ENCODE measurements around the gene CYP2D6. TPM values are rescaled to one million over a fixed set of nuclear protein-coding genes. Genes with fewer than 3 reads are reported as not detected.
A peak's percentile ranks its signal among the peaks of the same experiment; 100 is the strongest.
"Not testable (repeated sequence)": the region's sequence is repeated elsewhere in the genome, so short reads cannot be mapped to it uniquely, and the experiment has no call there.

The CYP2D6 gene
- total RNA-seq, 1 donor from 2014 or later, result 3.2 TPM

DNA sequence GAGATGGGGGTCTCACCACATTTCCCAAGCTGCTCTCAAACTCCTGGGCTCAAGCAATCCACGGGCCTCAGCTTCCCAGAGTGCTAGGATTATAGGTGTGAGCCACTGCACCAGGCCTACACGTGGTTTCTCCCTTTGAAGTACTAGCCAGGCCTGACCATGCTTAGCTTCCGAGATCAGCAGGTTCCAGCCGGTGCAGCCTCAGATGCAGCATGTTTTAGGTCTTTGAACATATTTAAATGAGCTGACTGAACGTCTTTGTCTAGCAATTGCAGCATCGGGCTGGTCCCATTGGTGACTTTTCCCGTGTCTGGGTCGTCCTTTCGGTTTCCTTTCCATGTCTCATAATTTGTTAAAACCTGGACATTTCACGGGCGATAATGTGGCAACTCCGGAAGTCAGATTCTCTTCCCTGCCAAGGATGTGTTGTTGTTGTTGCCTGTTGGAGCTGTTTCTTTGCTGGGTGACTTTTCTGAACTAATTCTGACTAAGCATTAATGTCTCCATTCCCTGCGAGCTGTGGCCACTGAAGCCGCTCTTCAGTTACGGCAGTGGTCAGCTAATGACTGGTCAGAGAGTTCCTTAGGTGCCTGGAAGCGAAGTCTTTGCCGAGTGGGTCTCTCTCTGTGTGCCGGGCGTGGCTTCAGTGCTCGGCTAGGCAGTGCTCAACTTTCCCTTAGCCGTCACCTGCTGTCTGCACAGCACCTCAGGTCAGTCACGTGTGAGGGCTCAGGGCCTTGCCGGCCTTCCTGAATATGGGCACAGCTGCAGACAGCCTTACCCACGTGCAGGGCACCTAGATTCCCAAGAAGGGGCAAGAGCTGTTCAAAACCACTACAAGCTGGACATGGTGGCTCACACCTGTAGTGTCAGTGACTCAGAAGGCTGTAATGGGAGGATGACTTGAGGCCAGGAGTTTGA, 3.8 kb upstream of the CYP2D6 start:
- Mint-ChIP-seq H3K27ac (ENCODE audit: unreplicated experiment) (no peak overlapping the region), H3K9me3 (ENCODE audit: unreplicated experiment) (no peaks in the 10 kb centered on the region), H3K36me3 (ENCODE audit: low read depth, unreplicated experiment) (peaks cover 13% of the 10 kb centered on the region), H3K27me3 (ENCODE audit: unreplicated experiment) (peaks cover 2% of the 10 kb centered on the region), H3K4me3 (ENCODE audit: unreplicated experiment) (no peak overlapping the region), H3K4me1 (ENCODE audit: unreplicated experiment) (no peaks in the 10 kb centered on the region)
- no peak for DNase-seq (ENCODE audit: low spot score)
- TF ChIP-seq CTCF (IDR thresholded peaks at IDR 0.05; ENCODE audit: unreplicated experiment), result no peak

- H3K9me3 Mint-ChIP-seq (ENCODE audit: unreplicated experiment), result no peaks in the 10 kb centered on the region
- no peaks in the 10 kb centered on the region for H3K4me1 Mint-ChIP-seq (ENCODE audit: unreplicated experiment)
- no peak for DNase-seq (ENCODE audit: low spot score)
- H3K36me3 Mint-ChIP-seq (ENCODE audit: low read depth, unreplicated experiment), result peaks cover 7% of the 10 kb centered on the region
- H3K27me3 Mint-ChIP-seq (ENCODE audit: unreplicated experiment), result peaks cover 4% of the 10 kb centered on the region
- H3K4me3 Mint-ChIP-seq (ENCODE audit: unreplicated experiment), result no peak overlapping the region
- no peak for TF ChIP-seq CTCF (IDR thresholded peaks at IDR 0.05; ENCODE audit: unreplicated experiment)
- H3K27ac Mint-ChIP-seq (ENCODE audit: unreplicated experiment), result no peak overlapping the region
Observed at GRCh38 chr22:42132457-42132856, 1.8 kb upstream of the CYP2D6 start.

DNA sequence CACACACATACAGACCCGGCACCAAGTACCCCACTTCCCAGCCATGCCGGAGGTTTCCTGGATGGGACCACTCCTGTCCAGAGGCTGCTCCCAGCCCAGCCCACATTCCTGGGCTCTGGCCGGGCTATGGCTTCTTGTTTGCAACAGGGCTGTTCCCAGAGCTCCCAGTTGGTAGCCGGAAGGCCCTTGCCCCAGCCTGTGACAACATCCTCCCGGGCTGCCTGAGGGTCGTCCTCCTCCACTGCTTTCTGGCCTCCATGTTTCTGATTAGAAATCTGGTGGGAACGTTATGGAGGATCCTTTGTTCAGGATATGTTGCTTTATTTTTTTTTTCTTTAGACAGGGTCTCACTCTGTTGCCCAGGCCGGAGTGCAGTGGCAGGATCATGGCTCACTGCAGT, 952 bp upstream of the CYP2D6 start:
- Mint-ChIP-seq H3K4me3 (ENCODE audit: unreplicated experiment) (no peak overlapping the region), H3K27ac (ENCODE audit: unreplicated experiment) (peak overlapping the region; percentile 49), H3K27me3 (ENCODE audit: unreplicated experiment) (peaks cover 4% of the 10 kb centered on the region), H3K9me3 (ENCODE audit: unreplicated experiment) (no peaks in the 10 kb centered on the region), H3K36me3 (ENCODE audit: low read depth, unreplicated experiment) (peaks cover 7% of the 10 kb centered on the region), H3K4me1 (ENCODE audit: unreplicated experiment) (no peaks in the 10 kb centered on the region)
- no peak for DNase-seq (ENCODE audit: low spot score)
- no peak for TF ChIP-seq CTCF (IDR thresholded peaks at IDR 0.05; ENCODE audit: unreplicated experiment)

DNA sequence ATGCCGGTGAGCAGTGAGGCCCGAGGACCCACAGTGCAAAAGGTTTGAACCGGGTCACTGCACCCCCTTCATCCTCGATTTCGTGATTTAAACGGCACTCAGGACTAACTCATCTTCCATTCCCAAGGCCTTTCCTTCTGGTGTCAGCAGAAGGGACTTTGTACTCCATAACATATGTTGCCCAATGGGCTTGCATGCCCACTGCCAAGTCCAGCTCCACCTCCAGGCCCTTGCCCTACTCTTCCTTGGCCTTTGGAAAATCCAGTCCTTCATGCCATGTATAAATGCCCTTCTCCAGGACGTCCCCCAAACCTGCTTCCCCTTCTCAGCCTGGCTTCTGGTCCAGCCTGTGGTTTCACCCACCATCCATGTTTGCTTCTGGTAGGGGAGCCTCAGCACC, 428 bp downstream of the CYP2D6 start:
- H3K9me3 Mint-ChIP-seq (ENCODE audit: unreplicated experiment); H3K27ac Mint-ChIP-seq (ENCODE audit: unreplicated experiment); H3K27me3 Mint-ChIP-seq (ENCODE audit: unreplicated experiment); H3K4me3 Mint-ChIP-seq (ENCODE audit: unreplicated experiment); H3K36me3 Mint-ChIP-seq (ENCODE audit: low read depth, unreplicated experiment); DNase-seq (ENCODE audit: low spot score); H3K4me1 Mint-ChIP-seq (ENCODE audit: unreplicated experiment): not testable (repeated sequence)

DNA sequence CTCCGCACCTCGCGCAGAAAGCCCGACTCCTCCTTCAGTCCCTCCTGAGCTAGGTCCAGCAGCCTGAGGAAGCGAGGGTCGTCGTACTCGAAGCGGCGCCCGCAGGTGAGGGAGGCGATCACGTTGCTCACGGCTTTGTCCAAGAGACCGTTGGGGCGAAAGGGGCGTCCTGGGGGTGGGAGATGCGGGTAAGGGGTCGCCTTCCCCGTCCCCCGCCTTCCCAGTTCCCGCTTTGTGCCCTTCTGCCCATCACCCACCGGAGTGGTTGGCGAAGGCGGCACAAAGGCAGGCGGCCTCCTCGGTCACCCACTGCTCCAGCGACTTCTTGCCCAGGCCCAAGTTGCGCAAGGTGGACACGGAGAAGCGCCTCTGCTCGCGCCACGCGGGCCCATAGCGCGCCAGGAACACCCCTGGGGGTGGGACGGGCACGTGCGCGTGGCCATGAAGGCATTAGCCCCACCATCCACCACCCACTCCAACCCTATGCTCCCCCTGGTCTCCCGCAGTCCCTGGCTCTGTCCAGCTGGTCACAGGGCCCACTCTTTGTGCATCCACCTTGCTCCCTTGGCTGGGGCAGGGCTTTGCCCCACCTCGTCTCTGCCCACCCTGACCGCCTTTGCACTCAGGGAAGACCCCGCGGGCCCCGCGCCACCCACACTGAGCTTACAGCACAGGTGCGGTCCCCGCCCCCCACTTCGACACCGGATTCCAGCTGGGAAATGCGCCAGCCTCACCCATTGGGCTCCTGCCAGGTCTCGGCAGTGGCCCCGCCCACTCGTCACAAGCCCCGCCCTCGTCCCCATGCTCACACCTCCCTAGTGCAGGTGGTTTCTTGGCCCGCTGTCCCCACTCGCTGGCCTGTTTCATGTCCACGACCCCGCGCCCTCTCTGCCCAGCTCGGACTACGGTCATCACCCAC, 1.6 kb downstream of the CYP2D6 start:
- not testable (repeated sequence) for H3K27ac Mint-ChIP-seq (ENCODE audit: unreplicated experiment); H3K9me3 Mint-ChIP-seq (ENCODE audit: unreplicated experiment); H3K4me3 Mint-ChIP-seq (ENCODE audit: unreplicated experiment); DNase-seq (ENCODE audit: low spot score); H3K4me1 Mint-ChIP-seq (ENCODE audit: unreplicated experiment); H3K27me3 Mint-ChIP-seq (ENCODE audit: unreplicated experiment); H3K36me3 Mint-ChIP-seq (ENCODE audit: low read depth, unreplicated experiment)

DNA sequence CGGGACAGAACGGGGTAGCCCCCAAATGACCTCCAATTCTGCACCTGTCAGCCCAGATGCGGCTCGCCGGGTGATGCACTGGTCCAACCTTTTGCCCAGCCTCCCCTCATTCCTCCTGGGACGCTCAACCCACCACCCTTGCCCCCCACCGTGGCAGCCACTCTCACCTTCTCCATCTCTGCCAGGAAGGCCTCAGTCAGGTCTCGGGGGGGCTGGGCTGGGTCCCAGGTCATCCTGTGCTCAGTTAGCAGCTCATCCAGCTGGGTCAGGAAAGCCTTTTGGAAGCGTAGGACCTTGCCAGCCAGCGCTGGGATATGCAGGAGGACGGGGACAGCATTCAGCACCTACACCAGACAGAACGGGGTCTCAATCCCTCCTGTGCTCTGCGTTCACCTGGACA, 2.6 kb downstream of the CYP2D6 start:
- not testable (repeated sequence) for H3K27ac Mint-ChIP-seq (ENCODE audit: unreplicated experiment); H3K36me3 Mint-ChIP-seq (ENCODE audit: low read depth, unreplicated experiment); H3K4me3 Mint-ChIP-seq (ENCODE audit: unreplicated experiment); H3K9me3 Mint-ChIP-seq (ENCODE audit: unreplicated experiment); DNase-seq (ENCODE audit: low spot score); H3K27me3 Mint-ChIP-seq (ENCODE audit: unreplicated experiment); H3K4me1 Mint-ChIP-seq (ENCODE audit: unreplicated experiment)
